ENCODE measurements around the gene TEAD4. TPM values are rescaled to one million over a fixed set of nuclear protein-coding genes. Genes with fewer than 3 reads are reported as not detected.
A peak's percentile ranks its signal among the peaks of the same experiment; 100 is the strongest.

TEAD4 gene
- total RNA-seq, 1 donor from 2014 or later = 30.0 TPM

GRCh38 chr12:2959505-2960389 lies 550 bp downstream of the TEAD4 start:
- peaks cover 51% of the 10 kb centered on the region for H3K4me1 Mint-ChIP-seq (ENCODE audit: unreplicated experiment)
- TF ChIP-seq, protein P1, sequence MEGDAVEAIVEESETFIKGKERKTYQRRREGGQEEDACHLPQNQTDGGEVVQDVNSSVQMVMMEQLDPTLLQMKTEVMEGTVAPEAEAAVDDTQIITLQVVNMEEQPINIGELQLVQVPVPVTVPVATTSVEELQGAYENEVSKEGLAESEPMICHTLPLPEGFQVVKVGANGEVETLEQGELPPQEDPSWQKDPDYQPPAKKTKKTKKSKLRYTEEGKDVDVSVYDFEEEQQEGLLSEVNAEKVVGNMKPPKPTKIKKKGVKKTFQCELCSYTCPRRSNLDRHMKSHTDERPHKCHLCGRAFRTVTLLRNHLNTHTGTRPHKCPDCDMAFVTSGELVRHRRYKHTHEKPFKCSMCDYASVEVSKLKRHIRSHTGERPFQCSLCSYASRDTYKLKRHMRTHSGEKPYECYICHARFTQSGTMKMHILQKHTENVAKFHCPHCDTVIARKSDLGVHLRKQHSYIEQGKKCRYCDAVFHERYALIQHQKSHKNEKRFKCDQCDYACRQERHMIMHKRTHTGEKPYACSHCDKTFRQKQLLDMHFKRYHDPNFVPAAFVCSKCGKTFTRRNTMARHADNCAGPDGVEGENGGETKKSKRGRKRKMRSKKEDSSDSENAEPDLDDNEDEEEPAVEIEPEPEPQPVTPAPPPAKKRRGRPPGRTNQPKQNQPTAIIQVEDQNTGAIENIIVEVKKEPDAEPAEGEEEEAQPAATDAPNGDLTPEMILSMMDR (IDR thresholded peaks at IDR 0.05) = peak; percentile 17
- no peaks in the 10 kb centered on the region for H3K27me3 Mint-ChIP-seq (ENCODE audit: unreplicated experiment)
- peak; percentile 88 for DNase-seq (ENCODE audit: extremely low spot score, unreplicated experiment)
- H3K9me3 Mint-ChIP-seq (ENCODE audit: unreplicated experiment) = no peaks in the 10 kb centered on the region
- no peaks in the 10 kb centered on the region for H3K36me3 Mint-ChIP-seq (ENCODE audit: unreplicated experiment)
- peak overlapping the region; percentile 86 for H3K27ac Mint-ChIP-seq (ENCODE audit: unreplicated experiment)
- peak overlapping the region; percentile 78 for H3K4me3 Mint-ChIP-seq (ENCODE audit: unreplicated experiment)

DNA sequence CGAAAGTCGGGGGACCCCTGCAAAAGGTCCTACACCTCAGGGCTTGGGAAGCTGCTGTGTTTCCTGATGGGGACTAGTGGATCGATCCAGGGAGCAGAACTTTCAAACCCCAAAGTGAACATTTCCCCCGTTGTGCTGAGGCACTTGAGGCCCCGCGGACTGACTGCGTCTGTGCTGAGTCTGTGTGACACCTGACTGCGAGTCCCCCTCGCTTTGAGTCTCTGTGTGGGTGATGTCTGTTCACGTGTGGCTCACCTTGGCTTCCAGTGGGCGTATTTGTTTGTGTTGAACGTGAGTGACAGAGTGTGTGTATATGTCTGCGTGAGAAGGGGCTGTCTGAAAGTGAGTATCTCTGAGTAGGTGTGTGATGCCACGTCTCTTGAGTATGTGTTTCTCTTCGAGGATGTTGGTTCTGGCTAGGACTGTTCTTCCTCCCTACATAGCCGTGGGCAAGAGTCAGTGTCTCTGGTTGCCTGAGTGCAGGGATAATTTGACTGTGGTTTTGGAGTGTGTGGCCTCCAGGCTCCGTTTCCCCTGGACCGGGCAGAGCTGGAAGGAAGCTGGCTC lies 1.3 kb downstream of the TEAD4 start:
- no peaks in the 10 kb centered on the region for H3K36me3 Mint-ChIP-seq (ENCODE audit: unreplicated experiment)
- no peak for DNase-seq (ENCODE audit: extremely low spot score, unreplicated experiment)
- no peaks in the 10 kb centered on the region for H3K9me3 Mint-ChIP-seq (ENCODE audit: unreplicated experiment)
- peak overlapping the region; percentile 86 for H3K27ac Mint-ChIP-seq (ENCODE audit: unreplicated experiment)
- TF ChIP-seq, protein P1 (IDR thresholded peaks at IDR 0.05) = no peak
- peaks cover 57% of the 10 kb centered on the region for H3K4me1 Mint-ChIP-seq (ENCODE audit: unreplicated experiment)
- peak overlapping the region; percentile 78 for H3K4me3 Mint-ChIP-seq (ENCODE audit: unreplicated experiment)
- no peaks in the 10 kb centered on the region for H3K27me3 Mint-ChIP-seq (ENCODE audit: unreplicated experiment)

GRCh38 chr12:2960996-2961616 lies 1.9 kb downstream of the TEAD4 start:
- H3K9me3 Mint-ChIP-seq (ENCODE audit: unreplicated experiment) = no peaks in the 10 kb centered on the region
- TF ChIP-seq, protein P1 (IDR thresholded peaks at IDR 0.05) = no peak
- H3K4me1 Mint-ChIP-seq (ENCODE audit: unreplicated experiment) = peaks cover 58% of the 10 kb centered on the region
- DNase-seq (ENCODE audit: extremely low spot score, unreplicated experiment) = no peak
- peak overlapping the region; percentile 86 for H3K27ac Mint-ChIP-seq (ENCODE audit: unreplicated experiment)
- no peaks in the 10 kb centered on the region for H3K36me3 Mint-ChIP-seq (ENCODE audit: unreplicated experiment)
- peak overlapping the region; percentile 78 for H3K4me3 Mint-ChIP-seq (ENCODE audit: unreplicated experiment)
- no peaks in the 10 kb centered on the region for H3K27me3 Mint-ChIP-seq (ENCODE audit: unreplicated experiment)

- Mint-ChIP-seq H3K9me3 (ENCODE audit: unreplicated experiment) (no peaks in the 10 kb centered on the region), H3K36me3 (ENCODE audit: unreplicated experiment) (no peaks in the 10 kb centered on the region), H3K27ac (ENCODE audit: unreplicated experiment) (peak overlapping the region; percentile 86), H3K4me1 (ENCODE audit: unreplicated experiment) (peaks cover 58% of the 10 kb centered on the region), H3K4me3 (ENCODE audit: unreplicated experiment) (peak overlapping the region; percentile 78), H3K27me3 (ENCODE audit: unreplicated experiment) (no peaks in the 10 kb centered on the region)
- TF ChIP-seq, protein P1 (IDR thresholded peaks at IDR 0.05) = no peak
- DNase-seq (ENCODE audit: extremely low spot score, unreplicated experiment) = no peak
These were observed 2.5 kb downstream of the TEAD4 start for GRCh38 chr12:2961705-2962104.
